C4-2B (cell line): ENCODE data around the gene MSRB3.

ENCODE experiments used
- CTCF ChIP-seq: fragments of 450-650 bp; conservative IDR thresholded peaks from 2 replicates; pipeline ENCODE4 v1.5.1; 2017; ENCODE audit warnings: mild to moderate bottlenecking
- ZFX ChIP-seq: fragments of 450-650 bp; IDR thresholded peaks from 2 replicates; pipeline ENCODE4 v1.6.1; 2017

- TF ChIP-seq CTCF (no peak), ZFX (no peak)
Measured at GRCh38 chr12:65293735-65294134, 15.3 kb downstream of the MSRB3 start.
